Keratinocyte (primary cell): ENCODE results near the gene CDC34. TPM values are rescaled to one million over a fixed set of nuclear protein-coding genes. Genes with fewer than 3 reads are reported as not detected.

ENCODE experiments used
- DNase-seq: peaks from one replicate; pipeline ENCODE4 v3.0.0-alpha.2; 2011; ENCODE audit warnings: low read depth, missing footprints, low spot score
- FAIRE-seq: peaks from 2 replicates; lab custom pipeline; 2011; peaks lifted over from hg19 to GRCh38; lab: Jason Lieb, UNC
- H2AFZ ChIP-seq: 2 replicates; pipeline ENCODE4 v1.6.0; 2012; ENCODE audit warnings: low read length, control low read depth, inconsistent platforms; ENCODE audit not compliant: control insufficient read depth
- H3K27ac ChIP-seq: 2 replicates; pipeline ENCODE4 v1.5.1; 2011; ENCODE audit warnings: low read length; ENCODE audit not compliant: control insufficient read depth, insufficient read depth
- H3K27me3 ChIP-seq: 3 replicates; pipeline ENCODE4 v1.6.0; 2011; ENCODE audit warnings: low read length; ENCODE audit not compliant: control insufficient read depth, insufficient read depth; ENCODE audit errors: extremely low read depth
- H3K36me3 ChIP-seq, 2 experiments: 2 replicates in 1 of 2; 3 replicates in 1 of 2; pipeline ENCODE4 v1.5.1; 2011; ENCODE audit warnings: low read length in 2 of 2, mild to moderate bottlenecking in 1 of 2; ENCODE audit not compliant: control insufficient read depth in 2 of 2, insufficient read depth in 2 of 2; ENCODE audit errors: extremely low read depth in 1 of 2
- H3K4me1 ChIP-seq: 3 replicates; pipeline ENCODE4 v1.5.1; 2011; ENCODE audit warnings: low read length; ENCODE audit not compliant: control insufficient read depth, insufficient read depth; ENCODE audit errors: extremely low read depth
- H3K4me2 ChIP-seq: 3 replicates; pipeline ENCODE4 v1.6.0; 2011; ENCODE audit warnings: low read depth, low read length; ENCODE audit not compliant: control insufficient read depth, insufficient read depth; ENCODE audit errors: extremely low read depth
- H3K4me3 ChIP-seq, 3 experiments: fragments of 200-600 bp in 1 of 3; sonication (generic) in 1 of 3; 2 replicates in 2 of 3; 3 replicates in 1 of 3; pipeline ENCODE4 v1.5.1; 2011 to 2016; ENCODE audit warnings: low read length in 3 of 3, mild to moderate bottlenecking in 3 of 3, control low read depth in 2 of 3, inconsistent platforms in 1 of 3, low read depth in 1 of 3, mixed read lengths in 1 of 3, mixed run types in 1 of 3, moderate library complexity in 1 of 3; ENCODE audit not compliant: control insufficient read depth in 2 of 3, insufficient read depth in 2 of 3; ENCODE audit errors: extremely low read depth in 1 of 3
- H3K79me2 ChIP-seq: 2 replicates; pipeline ENCODE4 v1.6.0; 2012; ENCODE audit warnings: low read length; ENCODE audit not compliant: control insufficient read depth, insufficient read depth
- H3K9ac ChIP-seq: 3 replicates; pipeline ENCODE4 v1.6.0; 2011; ENCODE audit warnings: low read length; ENCODE audit not compliant: control insufficient read depth, insufficient read depth; ENCODE audit errors: extremely low read depth
- H3K9me1 ChIP-seq: 3 replicates; pipeline ENCODE4 v1.6.0; 2011; ENCODE audit warnings: low read length; ENCODE audit not compliant: control insufficient read depth, insufficient read depth; ENCODE audit errors: extremely low read depth
- H3K9me3 ChIP-seq: 2 replicates; pipeline ENCODE4 v1.5.1; 2012; ENCODE audit warnings: low read depth, low read length; ENCODE audit not compliant: control insufficient read depth
- H4K20me1 ChIP-seq: 3 replicates; pipeline ENCODE4 v1.6.0; 2011; ENCODE audit warnings: low read length; ENCODE audit not compliant: control insufficient read depth, insufficient read depth; ENCODE audit errors: extremely low read depth
- CTCF ChIP-seq, 3 experiments: IDR thresholded peaks in 1 of 3; conservative IDR thresholded peaks in 1 of 3; optimal IDR thresholded peaks in 1 of 3; 2 replicates in 2 of 3; 3 replicates in 1 of 3; pipeline versions ENCODE3 to v1.5.1; 2011; ENCODE audit warnings: low read length in 3 of 3, mild to moderate bottlenecking in 3 of 3, moderate library complexity in 2 of 3, control low read depth in 1 of 3, inconsistent platforms in 1 of 3; ENCODE audit not compliant: insufficient read depth in 2 of 3; ENCODE audit errors: extremely low read depth in 1 of 3
- EZH2 ChIP-seq: IDR thresholded peaks from one replicate; pipeline ENCODE4 v1.6.1; 2012; ENCODE audit warnings: inconsistent platforms, mild to moderate bottlenecking, low read length, moderate library complexity
- dilution Hi-C: fragments of 300-500 bp; cut with MboI; formaldehyde crosslinking; loops from one replicate; pipeline ENCODE4 v1.7.0; 2020; ENCODE audit warnings: low sequenced_read_pairs; ENCODE audit not compliant: extremely low pct_ligation_motif_present
- polyA plus RNA-seq, 5 experiments: library from polyadenylated mRNA; depleted of rRNA in 3 of 5; stranded (reverse) in 3 of 5; stranded (forward) in 1 of 5; unstranded in 1 of 5; fragments of >200 nt; gene quantifications; 1 replicate in 1 of 5; 2 replicates in 3 of 5; 3 replicates in 1 of 5; pipeline versions ENCODE4 v1.2.1 to v1.2.3, GENCODE V29; 2011 to 2012; ENCODE audit warnings: missing spikeins in 2 of 5, low read depth in 1 of 5, low replicate concordance in 1 of 5

CDC34 gene
- polyA plus RNA-seq, 1 donor (not counting 4 experiments of a cell fraction or from before 2014, with no cell fraction given): 47.5 TPM

- FAIRE-seq (no peak), DNase-seq (no peak)
- Histone ChIP-seq H3K4me2 (peak overlapping the region; percentile 97), H3K79me2 (peaks cover 39% of the 10 kb centered on the region), H3K4me3 (peak overlapping the region; percentile 15 to 73 (median 67)), H3K9ac (peak overlapping the region; percentile 69), H3K36me3 (peaks cover 0 to under 1% of the 10 kb centered on the region in 2 experiments), H3K27ac (peak overlapping the region; percentile 72), H2AFZ (peak overlapping the region; percentile 93), H3K4me1 (peaks cover 36% of the 10 kb centered on the region), H3K9me1 (no peaks in the 10 kb centered on the region), H3K27me3 (no peaks in the 10 kb centered on the region), H3K9me3 (no peaks in the 10 kb centered on the region), H4K20me1 (peaks cover 19% of the 10 kb centered on the region)
- dilution Hi-C loops: no loop called here
- TF ChIP-seq CTCF (optimal IDR thresholded peaks at IDR 0.05 in 1 of 3, IDR thresholded peaks at IDR 0.05 in 1 of 3, conservative IDR thresholded peaks at IDR 0.05 in 1 of 3; ENCODE audit: extremely low read depth in 1 of 3, insufficient read depth in 2 of 3, low read length in 3 of 3) (no peak), EZH2 (no peak)
These were observed 40.0 kb downstream of the CDC34 start for GRCh38 chr19:571566-571974.

- Histone ChIP-seq H3K9me3 (no peaks in the 10 kb centered on the region), H3K9me1 (no peaks in the 10 kb centered on the region), H4K20me1 (peaks cover 26% of the 10 kb centered on the region), H3K4me2 (peak within 1 kb of the TSS; percentile 97), H2AFZ (peak within 1 kb of the TSS; percentile 93), H3K4me3 (peak within 1 kb of the TSS; percentile 89 to 100 (median 95)), H3K79me2 (peaks cover 46% of the 10 kb centered on the region), H3K36me3 (peaks cover 0 to 5% of the 10 kb centered on the region in 2 experiments), H3K27ac (peak within 1 kb of the TSS; percentile 92), H3K9ac (peak within 1 kb of the TSS; percentile 97), H3K27me3 (no peaks in the 10 kb centered on the region), H3K4me1 (peaks cover 38% of the 10 kb centered on the region)
- dilution Hi-C loops: no loop called here
- DNase-seq: peak; percentile 79
- TF ChIP-seq CTCF (optimal IDR thresholded peaks at IDR 0.05 in 1 of 3, IDR thresholded peaks at IDR 0.05 in 1 of 3, conservative IDR thresholded peaks at IDR 0.05 in 1 of 3; ENCODE audit: extremely low read depth in 1 of 3, insufficient read depth in 2 of 3, low read length in 3 of 3): no peak
- no peak for TF ChIP-seq EZH2
- FAIRE-seq: peak; percentile 67
These were observed 40.7 kb downstream of the CDC34 start, which contains the start of gene BSG for GRCh38 chr19:572140-572742. BSG (plus strand) TSS chr19:572596; CDS start chr19:572635, 39 bp downstream.
